Testis (tissue), 3 donors: Measurements from ENCODE around the gene MTCL1. TPM values are rescaled to one million over a fixed set of nuclear protein-coding genes. Genes with fewer than 3 reads are reported as not detected.

Experiments
- DNase-seq: peaks from one replicate; pipeline ENCODE4 v3.0.0-alpha.2; 2019
- H3K27ac ChIP-seq, 2 donors: fragments of 200-600 bp; sonication (generic); one replicate each; pipeline ENCODE4 v1.5.1; 2019
- H3K27me3 ChIP-seq: fragments of 200-600 bp; sonication (generic); one replicate; pipeline ENCODE4 v1.5.1; 2019
- H3K36me3 ChIP-seq: fragments of 200-600 bp; sonication (generic); one replicate; pipeline ENCODE4 v1.5.1; 2017; ENCODE audit warnings: low read depth; ENCODE audit errors: missing control alignments
- H3K4me1 ChIP-seq: fragments of 200-600 bp; sonication (generic); one replicate; pipeline ENCODE4 v1.5.1; 2019
- H3K4me3 ChIP-seq, 2 donors: fragments of 200-600 bp; sonication (generic); one replicate each; pipeline ENCODE4 v1.5.1; 2017 to 2019
- H3K9me3 ChIP-seq: fragments of 200-600 bp; sonication (generic); one replicate; pipeline ENCODE4 v1.5.1; 2017
- CTCF ChIP-seq, 3 experiments: fragments of 450-650 bp in 2 of 3; fragments of 200-600 bp in 1 of 3; sonication (generic) in 1 of 3; IDR thresholded peaks; one replicate each; pipeline ENCODE4 v1.5.1; 2016 to 2019; ENCODE audit warnings: antibody characterized with exemption in 3 of 3, mild to moderate bottlenecking in 2 of 3, moderate library complexity in 1 of 3
- POLR2A ChIP-seq: fragments of 450-650 bp; IDR thresholded peaks from one replicate; pipeline ENCODE4 v1.6.1; 2017; ENCODE audit warnings: antibody characterized with exemption, mild to moderate bottlenecking, moderate library complexity
- WGBS, 2 donors: methylation state at CpG; one replicate each; pipeline ENCODE4 v1.1.5; 2018; 5-methylcytosine and 5-hydroxymethylcytosine counted together
- intact Hi-C: fragments of 100-400 bp; cut with DNase I; formaldehyde crosslinking; loops from one replicate; pipeline ENCODE4 v1.15.1; 2023; ENCODE audit warnings: low total_unique reads
- polyA plus RNA-seq: library from polyadenylated mRNA; stranded (reverse); fragments of 350-450 nt; fragmentation: Illumina TruSeq; extraction: RNeasy Lipid Tissue Mini Kit (QIAGEN cat#74804); gene quantifications from one replicate; pipeline ENCODE4 v1.2.3, GENCODE V29; 2014; ENCODE audit warnings: low read depth, low replicate concordance; ENCODE audit not compliant: insufficient read depth
- total RNA-seq, 2 donors: library from RNA; depleted of rRNA; stranded (reverse); fragments of >200 nt; gene quantifications; one replicate each; pipeline ENCODE4 v1.2.3, GENCODE V29; 2016

Gene MTCL1
- total and polyA plus RNA-seq, 3 donors from 2014 or later: 27.5 to 139 (median 95.8) TPM

GRCh38 chr18:8704361-8705237 is 757 bp upstream of the MTCL1 start:
- Histone ChIP-seq H3K27me3 (no peaks in the 10 kb centered on the region), H3K4me1 (peaks cover 6% of the 10 kb centered on the region), H3K9me3 (no peaks in the 10 kb centered on the region), H3K4me3 (peak overlapping the region; percentile 62 to 77), H3K36me3 (no peaks in the 10 kb centered on the region), H3K27ac (peak overlapping the region; percentile 75 to 78)
- DNase-seq: peak; percentile 91
- TF ChIP-seq POLR2A (no peak), CTCF (IDR thresholded peaks at IDR 0.05) (no peak)
- intact Hi-C loops: loop anchor here (10.0 kb wide), 1 partner anchor 280 kb away; no protein-coding TSS in a partner anchor
- 0 to 3% methylated on average over 8 to 56 of the region's 64 CpGs for WGBS, 2 donors

GRCh38 chr18:8705961-8706790 is 820 bp downstream of the MTCL1 start:
- TF ChIP-seq POLR2A (no peak), CTCF (IDR thresholded peaks at IDR 0.05) (no peak)
- peak overlapping the region; percentile 62 to 70 for H3K4me3 ChIP-seq
- 1 to 2% methylated on average over 9 to 61 of the region's 116 CpGs for WGBS, 2 donors
- H3K4me1 ChIP-seq: peaks cover 6% of the 10 kb centered on the region
- H3K36me3 ChIP-seq: no peaks in the 10 kb centered on the region
- H3K9me3 ChIP-seq: no peaks in the 10 kb centered on the region
- H3K27me3 ChIP-seq: no peaks in the 10 kb centered on the region
- no peak for DNase-seq
- intact Hi-C loops: loop anchor here (10.0 kb wide), 1 partner anchor 279 kb away; no protein-coding TSS in a partner anchor
- H3K27ac ChIP-seq: peak overlapping the region; percentile 79 to 80

- no peak for TF ChIP-seq POLR2A
- TF ChIP-seq CTCF (IDR thresholded peaks at IDR 0.05): peak in 1 of 3 experiments; percentile 13
- H3K27ac ChIP-seq: peak overlapping the region; percentile 79 to 80
- peaks cover 6% of the 10 kb centered on the region for H3K4me1 ChIP-seq
- 2 to 11% methylated on average over 31 to 48 of the region's 48 CpGs for WGBS, 2 donors
- intact Hi-C loops: loop anchor here (10.0 kb wide), 1 partner anchor 278 kb away; no protein-coding TSS in a partner anchor
- no peaks in the 10 kb centered on the region for H3K27me3 ChIP-seq
- peak overlapping the region; percentile 62 to 70 for H3K4me3 ChIP-seq
- peak; percentile 70 for DNase-seq
- H3K36me3 ChIP-seq: no peaks in the 10 kb centered on the region
- no peaks in the 10 kb centered on the region for H3K9me3 ChIP-seq
Measured at GRCh38 chr18:8706791-8707555, 1.6 kb downstream of the MTCL1 start.

GRCh38 chr18:8707556-8708300 is 2.4 kb downstream of the MTCL1 start:
- Histone ChIP-seq H3K9me3 (no peaks in the 10 kb centered on the region), H3K36me3 (no peaks in the 10 kb centered on the region), H3K27ac (peak overlapping the region; percentile 79 to 80), H3K27me3 (no peaks in the 10 kb centered on the region), H3K4me1 (peaks cover 6% of the 10 kb centered on the region), H3K4me3 (peak overlapping the region; percentile 62 to 70)
- WGBS, 2 donors: 22 to 42% methylated on average over 3 to 4 of the region's 4 CpGs
- peak; percentile 79 for DNase-seq
- TF ChIP-seq CTCF (IDR thresholded peaks at IDR 0.05) (no peak), POLR2A (no peak)
- intact Hi-C loops: loop anchor here (10.0 kb wide), 1 partner anchor 277 kb away; no protein-coding TSS in a partner anchor
